ENCODE data around the gene MRPL53. TPM values are rescaled to one million over a fixed set of nuclear protein-coding genes. Genes with fewer than 3 reads are reported as not detected.

Gene MRPL53
- total and polyA plus RNA-seq, 2 of the 13 experiments (the other 11 are each of a cell fraction or from before 2014, with no cell fraction given), result 34.3 to 51.9 TPM

DNA sequence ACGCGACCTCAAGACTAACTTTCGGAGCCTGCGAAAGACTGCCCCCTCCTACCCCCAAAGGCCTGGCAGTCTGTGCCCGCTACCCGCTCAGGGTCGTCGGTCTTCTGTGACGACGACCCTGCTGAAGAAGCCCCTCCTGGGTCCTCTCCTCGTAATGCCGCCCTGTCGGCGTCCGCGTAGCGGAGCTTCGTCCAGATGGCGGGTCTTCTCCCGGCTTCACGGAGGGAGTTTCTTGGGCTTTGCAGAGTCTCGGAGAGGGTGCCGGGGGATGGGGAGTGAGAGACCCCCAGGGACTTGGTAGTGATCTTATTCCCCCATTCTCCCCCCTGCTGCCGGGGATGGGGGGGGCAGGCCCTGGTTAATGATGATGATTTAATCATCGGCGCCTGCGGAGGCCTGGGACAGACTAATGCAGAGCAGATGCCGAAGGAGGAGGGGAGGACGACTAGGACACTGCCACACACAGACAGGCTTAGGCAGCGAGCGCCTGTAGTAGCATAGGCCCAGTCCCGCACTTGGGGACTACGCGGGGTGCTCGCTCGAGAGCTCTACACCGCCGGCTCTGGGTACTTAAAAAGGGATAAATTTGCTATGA is 35.5 kb upstream of the MRPL53 start (continued):
- TF ChIP-seq SMAD1 (CRISPR knock-in tag; IDR thresholded peaks at IDR 0.05; ENCODE audit: borderline replicate concordance, low read depth) (no peak), THAP11 (CRISPR knock-in tag; IDR thresholded peaks at IDR 0.05) (no peak), STAT5B (CRISPR knock-in tag; IDR thresholded peaks at IDR 0.05) (no peak), MAF1 (CRISPR knock-in tag; IDR thresholded peaks at IDR 0.05; ENCODE audit: borderline replicate concordance) (no peak), MAFG (CRISPR knock-in tag; IDR thresholded peaks at IDR 0.05) (no peak), ZBTB7B (CRISPR knock-in tag; IDR thresholded peaks at IDR 0.05) (peak; percentile 64), RBAK (CRISPR knock-in tag; IDR thresholded peaks at IDR 0.05) (no peak), ZNF883 (CRISPR knock-in tag; IDR thresholded peaks at IDR 0.05; ENCODE audit: not compliant biosample characterization) (no peak), ZBTB20 (CRISPR knock-in tag; IDR thresholded peaks at IDR 0.05; ENCODE audit: borderline replicate concordance, low read depth) (no peak), ZNF138 (CRISPR knock-in tag; IDR thresholded peaks at IDR 0.05; ENCODE audit: low read depth) (no peak), ZNF761 (CRISPR knock-in tag; conservative IDR thresholded peaks at IDR 0.05) (no peak), NFE2L2 (IDR thresholded peaks at IDR 0.05; ENCODE audit: low read length) (no peak)
- TF ChIP-seq, protein P1, sequence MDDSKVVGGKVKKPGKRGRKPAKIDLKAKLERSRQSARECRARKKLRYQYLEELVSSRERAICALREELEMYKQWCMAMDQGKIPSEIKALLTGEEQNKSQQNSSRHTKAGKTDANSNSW (CRISPR knock-in tag; IDR thresholded peaks at IDR 0.05; ENCODE audit: borderline replicate concordance), result no peak
- TF ChIP-seq, protein P2, sequence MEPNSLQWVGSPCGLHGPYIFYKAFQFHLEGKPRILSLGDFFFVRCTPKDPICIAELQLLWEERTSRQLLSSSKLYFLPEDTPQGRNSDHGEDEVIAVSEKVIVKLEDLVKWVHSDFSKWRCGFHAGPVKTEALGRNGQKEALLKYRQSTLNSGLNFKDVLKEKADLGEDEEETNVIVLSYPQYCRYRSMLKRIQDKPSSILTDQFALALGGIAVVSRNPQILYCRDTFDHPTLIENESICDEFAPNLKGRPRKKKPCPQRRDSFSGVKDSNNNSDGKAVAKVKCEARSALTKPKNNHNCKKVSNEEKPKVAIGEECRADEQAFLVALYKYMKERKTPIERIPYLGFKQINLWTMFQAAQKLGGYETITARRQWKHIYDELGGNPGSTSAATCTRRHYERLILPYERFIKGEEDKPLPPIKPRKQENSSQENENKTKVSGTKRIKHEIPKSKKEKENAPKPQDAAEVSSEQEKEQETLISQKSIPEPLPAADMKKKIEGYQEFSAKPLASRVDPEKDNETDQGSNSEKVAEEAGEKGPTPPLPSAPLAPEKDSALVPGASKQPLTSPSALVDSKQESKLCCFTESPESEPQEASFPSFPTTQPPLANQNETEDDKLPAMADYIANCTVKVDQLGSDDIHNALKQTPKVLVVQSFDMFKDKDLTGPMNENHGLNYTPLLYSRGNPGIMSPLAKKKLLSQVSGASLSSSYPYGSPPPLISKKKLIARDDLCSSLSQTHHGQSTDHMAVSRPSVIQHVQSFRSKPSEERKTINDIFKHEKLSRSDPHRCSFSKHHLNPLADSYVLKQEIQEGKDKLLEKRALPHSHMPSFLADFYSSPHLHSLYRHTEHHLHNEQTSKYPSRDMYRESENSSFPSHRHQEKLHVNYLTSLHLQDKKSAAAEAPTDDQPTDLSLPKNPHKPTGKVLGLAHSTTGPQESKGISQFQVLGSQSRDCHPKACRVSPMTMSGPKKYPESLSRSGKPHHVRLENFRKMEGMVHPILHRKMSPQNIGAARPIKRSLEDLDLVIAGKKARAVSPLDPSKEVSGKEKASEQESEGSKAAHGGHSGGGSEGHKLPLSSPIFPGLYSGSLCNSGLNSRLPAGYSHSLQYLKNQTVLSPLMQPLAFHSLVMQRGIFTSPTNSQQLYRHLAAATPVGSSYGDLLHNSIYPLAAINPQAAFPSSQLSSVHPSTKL (CRISPR knock-in tag; IDR thresholded peaks at IDR 0.05), result no peak
- TF ChIP-seq, protein P3, sequence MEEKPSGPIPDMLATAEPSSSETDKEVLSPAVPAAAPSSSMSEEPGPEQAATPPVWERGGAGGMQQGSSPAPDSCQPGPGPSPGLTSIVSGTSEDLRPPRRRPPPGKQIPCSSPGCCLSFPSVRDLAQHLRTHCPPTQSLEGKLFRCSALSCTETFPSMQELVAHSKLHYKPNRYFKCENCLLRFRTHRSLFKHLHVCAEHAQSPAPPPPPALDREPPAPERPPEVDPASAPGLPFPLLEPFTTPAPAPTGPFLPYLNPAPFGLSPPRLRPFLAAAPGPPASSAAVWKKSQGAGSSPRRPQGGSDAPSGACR (CRISPR knock-in tag; IDR thresholded peaks at IDR 0.05), result no peak
- TF ChIP-seq, protein P4, sequence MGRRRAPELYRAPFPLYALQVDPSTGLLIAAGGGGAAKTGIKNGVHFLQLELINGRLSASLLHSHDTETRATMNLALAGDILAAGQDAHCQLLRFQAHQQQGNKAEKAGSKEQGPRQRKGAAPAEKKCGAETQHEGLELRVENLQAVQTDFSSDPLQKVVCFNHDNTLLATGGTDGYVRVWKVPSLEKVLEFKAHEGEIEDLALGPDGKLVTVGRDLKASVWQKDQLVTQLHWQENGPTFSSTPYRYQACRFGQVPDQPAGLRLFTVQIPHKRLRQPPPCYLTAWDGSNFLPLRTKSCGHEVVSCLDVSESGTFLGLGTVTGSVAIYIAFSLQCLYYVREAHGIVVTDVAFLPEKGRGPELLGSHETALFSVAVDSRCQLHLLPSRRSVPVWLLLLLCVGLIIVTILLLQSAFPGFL (CRISPR knock-in tag; IDR thresholded peaks at IDR 0.05), result no peak
- TF ChIP-seq, protein P5, sequence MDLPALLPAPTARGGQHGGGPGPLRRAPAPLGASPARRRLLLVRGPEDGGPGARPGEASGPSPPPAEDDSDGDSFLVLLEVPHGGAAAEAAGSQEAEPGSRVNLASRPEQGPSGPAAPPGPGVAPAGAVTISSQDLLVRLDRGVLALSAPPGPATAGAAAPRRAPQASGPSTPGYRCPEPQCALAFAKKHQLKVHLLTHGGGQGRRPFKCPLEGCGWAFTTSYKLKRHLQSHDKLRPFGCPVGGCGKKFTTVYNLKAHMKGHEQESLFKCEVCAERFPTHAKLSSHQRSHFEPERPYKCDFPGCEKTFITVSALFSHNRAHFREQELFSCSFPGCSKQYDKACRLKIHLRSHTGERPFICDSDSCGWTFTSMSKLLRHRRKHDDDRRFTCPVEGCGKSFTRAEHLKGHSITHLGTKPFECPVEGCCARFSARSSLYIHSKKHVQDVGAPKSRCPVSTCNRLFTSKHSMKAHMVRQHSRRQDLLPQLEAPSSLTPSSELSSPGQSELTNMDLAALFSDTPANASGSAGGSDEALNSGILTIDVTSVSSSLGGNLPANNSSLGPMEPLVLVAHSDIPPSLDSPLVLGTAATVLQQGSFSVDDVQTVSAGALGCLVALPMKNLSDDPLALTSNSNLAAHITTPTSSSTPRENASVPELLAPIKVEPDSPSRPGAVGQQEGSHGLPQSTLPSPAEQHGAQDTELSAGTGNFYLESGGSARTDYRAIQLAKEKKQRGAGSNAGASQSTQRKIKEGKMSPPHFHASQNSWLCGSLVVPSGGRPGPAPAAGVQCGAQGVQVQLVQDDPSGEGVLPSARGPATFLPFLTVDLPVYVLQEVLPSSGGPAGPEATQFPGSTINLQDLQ (CRISPR knock-in tag; IDR thresholded peaks at IDR 0.05), result peak; percentile 29; the same call in 1 of the 2 replicates
- TF ChIP-seq, protein P6, sequence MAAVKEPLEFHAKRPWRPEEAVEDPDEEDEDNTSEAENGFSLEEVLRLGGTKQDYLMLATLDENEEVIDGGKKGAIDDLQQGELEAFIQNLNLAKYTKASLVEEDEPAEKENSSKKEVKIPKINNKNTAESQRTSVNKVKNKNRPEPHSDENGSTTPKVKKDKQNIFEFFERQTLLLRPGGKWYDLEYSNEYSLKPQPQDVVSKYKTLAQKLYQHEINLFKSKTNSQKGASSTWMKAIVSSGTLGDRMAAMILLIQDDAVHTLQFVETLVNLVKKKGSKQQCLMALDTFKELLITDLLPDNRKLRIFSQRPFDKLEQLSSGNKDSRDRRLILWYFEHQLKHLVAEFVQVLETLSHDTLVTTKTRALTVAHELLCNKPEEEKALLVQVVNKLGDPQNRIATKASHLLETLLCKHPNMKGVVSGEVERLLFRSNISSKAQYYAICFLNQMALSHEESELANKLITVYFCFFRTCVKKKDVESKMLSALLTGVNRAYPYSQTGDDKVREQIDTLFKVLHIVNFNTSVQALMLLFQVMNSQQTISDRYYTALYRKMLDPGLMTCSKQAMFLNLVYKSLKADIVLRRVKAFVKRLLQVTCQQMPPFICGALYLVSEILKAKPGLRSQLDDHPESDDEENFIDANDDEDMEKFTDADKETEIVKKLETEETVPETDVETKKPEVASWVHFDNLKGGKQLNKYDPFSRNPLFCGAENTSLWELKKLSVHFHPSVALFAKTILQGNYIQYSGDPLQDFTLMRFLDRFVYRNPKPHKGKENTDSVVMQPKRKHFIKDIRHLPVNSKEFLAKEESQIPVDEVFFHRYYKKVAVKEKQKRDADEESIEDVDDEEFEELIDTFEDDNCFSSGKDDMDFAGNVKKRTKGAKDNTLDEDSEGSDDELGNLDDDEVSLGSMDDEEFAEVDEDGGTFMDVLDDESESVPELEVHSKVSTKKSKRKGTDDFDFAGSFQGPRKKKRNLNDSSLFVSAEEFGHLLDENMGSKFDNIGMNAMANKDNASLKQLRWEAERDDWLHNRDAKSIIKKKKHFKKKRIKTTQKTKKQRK (IDR thresholded peaks at IDR 0.05; ENCODE audit: low read length), result no peak

All from HepG2 (cell line).